HG03139 (cell line): ENCODE measurements around the gene FARP2.
"Not testable (repeated sequence)": the region's sequence is repeated elsewhere in the genome, so short reads cannot be mapped to it uniquely, and the experiment has no call there.

Experiments
- ATAC-seq: cut with Tn5 transposase; IDR thresholded peaks from one replicate; pipeline ENCODE4 v1.9.1; 2021; ENCODE audit not compliant: unreplicated experiment

The FARP2 gene

DNA sequence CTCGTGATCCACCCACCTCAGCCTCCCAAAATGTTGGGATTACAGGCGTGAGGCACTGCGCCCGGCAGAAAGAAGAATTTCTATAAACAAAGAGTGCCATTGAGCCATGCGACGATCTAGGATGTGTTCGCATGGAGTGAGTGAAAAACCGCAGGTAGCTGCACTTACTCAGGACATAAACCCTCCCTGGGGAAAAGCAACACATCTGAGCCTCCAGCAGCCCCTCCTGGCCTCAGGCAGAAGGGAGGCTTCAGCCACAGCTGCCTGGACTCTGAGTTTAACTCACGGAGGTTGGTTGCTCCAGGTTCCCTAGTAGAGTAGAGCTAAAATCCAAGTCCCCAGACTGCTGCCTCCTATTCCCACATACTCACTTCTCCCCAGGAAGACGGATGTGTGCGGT lies 163.6 kb downstream of the FARP2 start:
- ATAC-seq: no peak

DNA sequence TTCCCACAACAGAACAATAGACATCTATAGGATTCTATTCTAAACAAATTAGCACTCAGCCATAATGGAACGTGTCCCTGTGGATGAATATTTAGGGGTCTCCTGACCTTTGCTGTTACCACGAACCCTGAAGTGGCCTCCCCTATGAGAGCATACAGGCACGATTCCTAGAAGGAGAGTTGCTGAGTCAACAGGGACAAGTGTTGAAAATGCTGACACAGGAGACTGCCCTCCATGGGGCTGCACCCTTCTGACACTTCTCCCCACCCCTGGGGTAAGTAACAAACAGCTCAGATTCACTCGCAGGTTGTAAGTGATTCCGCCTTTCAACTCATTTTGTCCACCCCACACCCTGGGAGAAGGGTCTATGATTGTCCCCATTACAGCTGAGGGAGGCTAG lies 166.4 kb downstream of the FARP2 start:
- no peak for ATAC-seq

DNA sequence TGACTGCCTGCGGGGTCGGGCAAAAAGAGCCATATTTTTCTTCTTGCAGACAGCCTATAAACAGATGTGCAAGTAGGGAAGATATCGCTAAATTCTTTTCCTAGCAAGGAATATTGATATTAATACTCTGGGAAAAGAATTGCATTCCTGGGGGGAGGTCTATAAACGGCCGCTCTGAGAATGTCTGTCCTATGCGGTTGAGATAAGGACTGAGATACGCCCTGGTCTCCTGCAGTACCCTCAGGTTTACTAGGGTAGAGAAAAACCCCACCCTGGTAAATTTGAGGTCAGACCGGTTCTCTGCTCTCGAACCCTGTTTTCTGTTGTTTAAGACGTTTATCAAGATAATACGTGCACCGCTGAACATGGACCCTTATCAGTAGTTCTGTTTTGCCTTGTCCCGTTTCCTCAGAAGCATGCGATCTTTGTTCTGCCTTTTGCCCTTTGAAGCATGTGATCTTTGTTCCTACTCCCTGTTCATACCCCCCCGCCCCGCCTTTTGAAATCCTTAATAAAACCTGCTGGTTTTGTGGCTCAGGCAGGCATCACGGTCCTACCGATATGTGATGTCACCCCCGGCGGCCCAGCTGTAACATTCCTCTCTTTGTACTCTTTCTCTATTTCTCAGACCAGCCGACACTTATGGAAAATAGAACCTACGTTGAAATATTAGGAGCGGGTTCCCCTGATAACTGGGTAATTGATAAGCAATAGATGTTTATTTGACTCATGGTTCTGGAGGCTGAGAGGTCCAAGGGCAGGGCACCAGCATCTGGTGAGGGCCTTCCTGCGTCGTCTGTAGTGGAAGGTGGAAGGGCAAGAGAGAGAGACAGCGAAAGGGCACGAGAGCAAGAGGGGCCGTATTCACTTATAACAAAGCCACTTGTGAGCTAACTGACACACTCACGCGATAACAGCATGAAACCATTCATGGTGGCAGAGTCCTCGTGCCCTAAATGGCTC lies 170.0 kb downstream of the FARP2 start:
- ATAC-seq: not testable (repeated sequence)

DNA sequence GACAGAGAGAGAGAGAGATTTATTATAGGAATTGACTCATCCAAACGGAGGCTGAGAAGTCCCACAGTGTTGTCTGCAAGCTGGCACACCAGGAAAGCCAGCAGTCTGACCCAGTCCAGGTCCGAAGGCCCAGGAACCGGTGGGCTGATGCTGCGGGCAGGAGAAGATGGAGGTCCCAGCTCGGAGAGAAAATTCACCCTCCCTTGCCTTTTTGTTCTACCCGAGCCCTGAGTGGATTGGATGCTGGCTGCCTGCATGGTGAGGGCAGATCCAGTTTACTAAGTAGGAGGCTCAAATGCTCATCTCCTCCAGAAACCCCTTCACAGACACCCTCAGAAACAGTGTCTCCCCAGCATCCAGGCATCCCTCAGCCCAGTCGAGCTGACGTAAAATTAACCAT lies 174.5 kb downstream of the FARP2 start:
- no peak for ATAC-seq

DNA sequence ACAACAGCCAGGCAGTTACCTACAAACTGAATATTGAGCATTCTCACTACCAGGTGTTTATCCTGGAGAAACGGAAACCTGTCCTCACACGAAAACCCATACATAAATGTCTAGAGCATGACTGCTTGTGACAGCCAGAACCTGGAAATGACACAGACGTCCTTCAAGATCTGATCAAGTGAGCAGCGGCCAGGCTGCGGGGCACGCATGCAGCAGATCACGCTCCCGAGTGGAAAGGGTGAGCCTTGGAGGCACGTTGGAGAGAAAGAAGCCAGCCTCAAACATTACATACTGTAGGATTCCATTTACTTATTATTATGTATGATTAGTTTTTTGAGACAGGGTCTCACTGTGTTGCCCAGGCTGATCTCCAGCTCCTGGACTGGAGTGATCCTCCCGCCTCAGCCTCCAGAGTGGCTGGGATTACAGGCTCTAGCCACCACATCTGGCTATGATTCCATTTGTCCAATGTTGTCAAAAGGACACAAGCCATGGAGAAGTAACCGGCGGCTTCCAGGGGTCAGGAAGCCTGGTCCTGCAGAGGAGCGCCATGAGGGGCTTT lies 175.2 kb downstream of the FARP2 start:
- no peak for ATAC-seq

DNA sequence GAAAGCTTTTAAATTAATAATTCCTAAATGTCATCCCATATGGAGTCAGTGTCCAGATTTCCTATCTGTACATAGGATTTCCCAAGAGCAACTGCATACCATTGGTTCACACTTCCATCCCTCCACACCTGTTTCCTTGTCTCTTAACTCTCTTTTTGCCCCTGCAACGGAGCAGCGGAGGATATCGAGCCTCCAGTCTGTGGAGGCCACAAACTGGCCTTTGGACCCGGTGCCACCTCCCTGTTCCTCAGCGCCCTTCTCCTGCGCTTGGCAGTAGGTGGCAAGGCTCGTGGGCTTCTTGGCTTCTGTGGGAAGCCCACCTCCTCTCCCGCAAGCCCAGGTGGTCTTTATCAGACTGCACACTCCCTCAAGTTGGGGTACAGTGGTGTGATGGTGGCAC lies 176.1 kb downstream of the FARP2 start:
- no peak for ATAC-seq

DNA sequence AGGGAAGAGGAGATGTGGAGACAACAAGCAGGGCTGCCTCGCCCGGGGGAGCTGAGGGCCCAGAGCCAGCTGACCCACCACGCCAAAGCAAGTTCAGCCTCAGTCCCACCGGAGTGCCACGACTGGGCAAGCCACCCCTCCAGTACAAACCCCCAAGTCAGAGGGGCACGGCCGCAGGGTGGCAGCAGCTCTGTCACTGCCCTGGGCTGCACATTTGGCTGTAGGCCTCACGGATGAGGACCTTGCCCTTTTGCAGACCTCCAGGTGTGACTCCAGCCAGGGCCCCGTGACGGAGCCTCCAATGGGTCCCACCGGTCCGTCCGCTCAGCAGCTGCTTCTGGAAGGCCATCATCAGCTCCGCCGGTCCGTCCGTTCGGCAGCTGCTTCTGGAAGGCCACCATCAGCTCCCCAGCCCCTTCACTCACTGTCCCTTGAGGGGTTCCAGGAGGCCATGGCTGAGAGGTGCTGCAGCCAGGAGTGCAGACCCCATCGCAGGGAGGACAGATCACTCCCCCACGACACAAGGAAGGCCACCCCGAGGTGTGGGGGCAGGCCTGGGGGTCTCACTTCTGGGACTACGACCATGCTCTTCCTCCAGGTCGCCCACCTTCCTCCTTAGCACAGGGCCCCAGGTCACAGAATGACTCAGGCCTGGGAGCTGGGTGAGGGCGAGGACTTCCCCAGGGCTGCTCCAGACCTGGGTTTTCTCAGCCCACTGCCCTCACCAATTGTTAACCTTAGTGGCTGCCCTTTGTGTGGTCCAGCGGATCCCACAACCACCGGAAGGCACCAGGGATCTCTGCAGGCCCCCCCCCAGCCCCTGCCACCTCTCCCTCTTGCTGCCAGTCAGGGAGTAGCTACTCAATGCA lies 176.9 kb downstream of the FARP2 start:
- ATAC-seq: no peak

DNA sequence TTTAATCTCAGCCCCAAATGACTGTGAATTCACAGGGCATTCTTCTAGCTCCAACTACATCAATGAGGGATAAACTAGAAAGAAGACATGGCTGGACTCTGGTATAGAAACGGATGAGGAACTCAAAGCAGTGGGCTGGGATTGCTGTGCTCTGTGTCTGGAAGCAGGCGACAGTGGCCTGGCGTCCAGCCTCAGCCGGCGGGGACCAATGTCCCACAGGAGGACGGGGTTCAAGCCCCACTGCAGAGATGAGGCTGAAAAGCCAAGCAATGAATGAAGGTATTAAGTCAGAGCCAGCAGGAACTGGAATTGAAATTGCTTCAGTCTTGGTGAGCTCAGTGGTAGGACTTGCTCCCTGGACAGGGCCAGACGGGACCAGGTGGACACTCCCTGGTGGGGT lies 178.2 kb downstream of the FARP2 start:
- no peak for ATAC-seq

DNA sequence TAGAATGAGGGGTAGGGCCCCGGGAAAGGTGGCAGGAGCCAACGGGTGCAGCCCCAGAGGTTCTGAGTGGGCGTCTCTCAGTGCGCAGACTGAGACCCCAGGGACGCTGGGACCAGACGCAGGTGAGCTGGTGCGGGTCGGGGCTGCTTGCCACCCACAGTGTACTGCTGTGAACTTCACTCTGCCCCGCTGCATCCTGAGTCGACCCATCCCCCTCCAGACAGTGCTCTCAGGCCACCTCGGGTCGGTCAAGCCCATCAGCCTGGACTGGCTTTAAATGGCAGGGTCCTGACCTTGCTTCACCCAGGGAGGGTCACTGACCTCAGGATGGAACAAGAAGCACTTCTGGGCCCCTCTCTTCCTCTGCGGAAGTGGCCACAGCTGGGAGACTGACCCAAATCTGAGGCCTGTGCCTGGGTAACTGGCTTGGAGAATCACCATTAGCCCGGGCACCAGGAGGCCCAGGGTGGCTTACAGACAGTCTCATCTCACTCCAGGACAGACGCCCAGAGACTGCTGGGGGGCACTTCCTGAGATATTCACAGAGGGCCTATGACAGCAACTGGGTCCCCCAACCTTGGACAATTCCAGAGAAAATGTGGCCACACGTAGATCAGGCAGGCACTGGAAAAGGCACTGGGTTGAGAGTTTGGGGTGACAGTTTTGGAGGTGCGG lies 178.8 kb downstream of the FARP2 start:
- no peak for ATAC-seq

DNA sequence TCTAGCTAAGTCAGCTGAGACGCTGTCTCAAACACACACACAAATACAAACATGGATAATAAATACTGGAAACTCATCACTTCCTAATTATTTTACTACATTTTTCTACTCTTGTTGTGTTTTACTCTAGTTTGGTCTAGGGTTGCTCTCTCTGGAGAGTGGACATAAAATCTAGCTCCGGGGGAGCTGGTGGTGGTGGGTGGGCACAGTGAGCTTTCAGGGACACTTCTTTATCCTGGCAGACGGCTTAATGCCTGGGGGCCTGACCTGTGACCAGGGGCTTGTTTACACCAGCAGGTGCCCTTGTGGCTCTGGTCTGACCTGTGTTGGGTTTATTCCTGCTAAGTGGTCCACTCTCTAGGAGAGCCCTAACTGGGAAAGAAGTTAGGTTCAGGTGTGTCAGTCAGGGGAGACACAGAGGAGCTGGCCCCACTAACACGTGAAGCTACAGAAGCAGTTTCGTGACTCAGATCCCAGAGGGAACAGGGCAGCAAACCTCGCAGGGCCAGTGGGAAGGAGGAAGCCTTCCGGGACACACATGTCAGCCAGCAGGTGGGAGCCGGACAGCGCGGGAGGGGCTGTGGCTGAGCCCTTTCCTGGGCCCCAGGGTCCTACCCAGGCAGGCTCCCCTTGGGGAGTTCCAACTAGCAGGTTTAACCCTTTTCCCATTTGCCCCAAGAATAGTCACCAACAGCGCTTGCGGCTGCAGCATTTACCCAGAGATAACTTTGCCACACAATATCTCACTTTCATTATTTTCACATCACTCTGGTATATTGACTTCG lies 180.0 kb downstream of the FARP2 start:
- ATAC-seq: no peak

DNA sequence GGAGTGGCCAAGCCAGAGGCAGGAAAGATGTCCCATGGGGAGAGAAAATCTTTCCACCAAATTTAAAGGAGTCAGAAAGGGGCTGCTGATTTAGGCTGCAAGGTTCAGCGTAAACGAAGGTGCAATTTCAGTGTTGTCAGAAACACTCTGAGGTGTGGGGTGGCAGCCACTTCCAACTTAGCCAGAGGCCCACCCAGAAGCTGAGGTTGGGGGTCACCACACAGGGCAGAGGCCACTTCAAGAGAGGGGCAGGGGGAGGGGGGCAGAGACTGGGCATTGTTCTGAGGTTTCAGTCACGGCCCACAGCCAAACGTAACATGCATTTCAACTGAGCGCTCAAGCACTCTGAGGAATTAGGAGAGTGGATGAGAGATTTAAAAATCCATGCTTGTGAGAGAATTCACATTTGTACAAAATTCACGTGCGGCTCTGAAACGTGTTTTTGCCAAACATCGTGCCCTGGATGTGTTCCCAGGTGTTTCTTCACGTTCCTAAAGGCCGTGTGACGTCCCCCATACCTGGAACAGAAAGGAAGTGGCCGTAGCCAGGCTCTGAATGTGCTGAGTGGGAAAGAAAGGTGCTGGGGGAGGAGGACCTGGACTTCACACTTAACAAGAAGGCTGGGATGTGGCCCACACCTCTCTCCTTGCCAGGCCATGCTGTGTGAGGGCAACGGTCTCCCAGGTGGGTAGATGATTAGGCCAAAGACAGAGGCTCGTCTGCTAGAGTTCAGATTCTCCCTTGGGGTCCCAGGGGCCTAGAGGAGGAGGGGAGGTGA lies 182.9 kb downstream of the FARP2 start:
- no peak for ATAC-seq

DNA sequence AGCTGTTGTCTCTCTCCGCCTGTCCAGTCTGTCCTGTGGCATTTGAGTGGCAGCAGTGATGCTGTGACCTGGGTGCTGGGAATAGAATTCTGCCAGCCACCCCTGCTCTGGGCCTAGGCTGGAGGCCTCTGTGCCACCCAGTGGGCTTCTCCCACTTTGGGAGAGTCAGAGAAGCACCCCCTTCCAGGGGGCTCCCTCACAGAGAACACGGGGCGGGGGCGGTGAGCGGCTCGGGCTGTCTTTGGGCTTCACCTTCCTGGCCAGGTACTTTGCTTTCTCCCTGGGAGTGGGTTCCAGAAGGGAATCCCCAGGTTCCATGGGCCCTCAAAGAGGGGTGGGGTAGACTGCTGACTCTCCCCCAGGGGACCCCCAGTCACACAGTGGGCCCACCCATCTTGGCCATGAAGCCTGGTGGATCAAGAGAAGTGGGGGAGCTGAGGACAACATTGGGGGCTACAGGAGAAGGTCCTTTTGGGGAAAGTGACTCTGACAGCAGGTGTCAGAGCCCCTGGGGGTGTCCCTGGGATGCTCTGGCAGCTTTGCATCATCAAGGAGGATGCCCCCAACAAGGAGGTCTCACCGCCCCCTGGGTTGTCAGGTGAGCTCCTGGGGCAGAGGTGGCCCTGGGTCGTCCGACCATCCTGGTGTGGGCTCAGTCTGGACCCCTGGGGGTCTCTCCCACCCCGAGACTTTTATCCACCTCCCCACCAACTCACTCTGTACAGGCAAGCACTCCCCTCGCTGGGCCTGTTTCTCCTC lies 183.7 kb downstream of the FARP2 start:
- no peak for ATAC-seq

DNA sequence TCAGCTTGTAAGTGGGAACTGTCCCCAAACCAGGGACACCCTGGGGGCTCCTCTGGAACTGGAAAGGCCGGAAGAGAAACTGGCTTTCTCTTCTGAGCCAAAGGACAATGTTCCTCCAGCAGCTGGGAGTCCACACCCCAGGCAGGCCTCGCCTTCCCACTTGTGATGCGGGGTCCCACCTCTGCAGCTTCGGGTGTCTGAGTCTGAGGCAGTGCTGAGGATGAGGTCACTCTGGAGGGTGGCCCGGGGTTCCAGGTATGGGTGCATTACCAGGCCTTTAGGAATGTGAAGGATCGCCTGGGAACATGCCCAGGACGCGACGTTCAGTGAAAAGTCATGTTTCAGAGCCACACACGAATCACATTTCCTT lies 184.3 kb downstream of the FARP2 start:
- ATAC-seq: no peak

DNA sequence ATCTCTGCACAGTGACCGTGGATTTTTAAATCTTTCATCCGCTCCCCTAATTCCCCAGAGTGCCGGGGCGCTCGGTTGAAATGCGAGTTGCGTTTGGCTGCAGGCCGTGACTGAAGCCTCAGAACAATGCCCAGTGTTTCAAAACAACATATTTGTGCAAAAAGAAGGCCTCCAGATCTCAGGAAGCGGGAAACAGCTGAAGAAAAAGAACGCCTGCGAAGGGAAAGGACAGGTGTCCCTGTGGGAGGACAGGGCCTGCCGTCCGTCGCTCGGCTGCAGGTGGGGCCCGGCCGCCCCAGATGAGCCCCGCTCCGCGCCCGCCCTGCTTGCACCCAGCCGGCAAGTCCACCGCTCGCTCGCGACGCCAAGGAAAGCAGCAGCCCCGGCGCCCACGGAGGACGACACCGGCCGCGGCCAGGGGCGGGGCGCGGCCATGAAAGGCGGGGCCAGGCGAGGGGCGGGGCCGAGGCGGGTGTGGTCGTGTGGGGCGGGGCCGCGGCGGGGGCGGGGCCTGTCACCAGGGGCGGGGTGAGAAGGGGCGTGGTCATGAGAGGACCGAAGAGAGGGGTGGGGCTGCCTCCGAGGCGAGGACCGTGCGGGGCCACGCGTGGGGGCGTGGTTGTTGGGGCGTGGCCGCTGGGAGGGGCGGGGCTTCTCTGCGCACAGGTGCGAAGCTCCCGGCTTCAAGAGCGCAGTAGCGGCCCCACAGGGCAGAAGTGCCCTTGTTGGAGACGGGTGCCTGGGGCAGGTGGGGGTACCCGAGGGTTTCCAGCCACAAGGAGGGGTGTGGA lies 184.9 kb downstream of the FARP2 start:
- ATAC-seq: no peak

DNA sequence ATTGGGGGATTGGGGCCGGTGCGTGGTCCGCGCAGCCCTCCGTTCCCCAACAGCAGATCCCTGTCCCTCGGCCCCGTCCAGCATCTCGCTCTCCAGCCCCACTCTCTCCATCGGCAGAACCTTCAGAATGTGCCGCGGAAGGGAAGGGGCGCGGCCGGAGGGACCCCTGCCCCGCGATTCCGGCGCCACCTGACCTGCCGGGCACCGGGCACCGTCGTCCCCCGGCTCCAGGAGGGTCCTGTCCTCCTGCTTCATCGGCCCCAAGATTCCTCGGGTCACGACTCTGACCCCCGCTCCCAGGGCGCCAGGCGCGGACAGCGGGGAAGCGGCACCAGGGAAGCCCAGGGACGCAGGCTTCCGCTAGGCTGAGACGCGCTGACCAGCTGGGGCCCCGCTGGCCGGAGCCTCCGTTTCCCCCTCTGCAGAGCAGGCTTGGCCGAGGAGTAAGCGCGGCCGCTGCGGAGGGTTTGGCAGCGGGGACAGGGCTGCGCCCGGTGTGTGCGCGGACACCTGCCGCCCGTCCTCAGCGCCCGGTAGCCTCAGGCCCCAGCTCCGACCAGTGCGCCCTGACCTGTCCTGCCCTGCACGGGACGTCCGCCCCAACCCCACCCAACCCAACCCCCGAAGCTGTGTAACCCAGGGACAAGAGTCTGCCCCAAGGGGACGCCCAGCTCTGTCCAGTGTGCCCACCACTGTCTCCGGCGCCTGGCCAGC lies 185.6 kb downstream of the FARP2 start:
- no peak for ATAC-seq

DNA sequence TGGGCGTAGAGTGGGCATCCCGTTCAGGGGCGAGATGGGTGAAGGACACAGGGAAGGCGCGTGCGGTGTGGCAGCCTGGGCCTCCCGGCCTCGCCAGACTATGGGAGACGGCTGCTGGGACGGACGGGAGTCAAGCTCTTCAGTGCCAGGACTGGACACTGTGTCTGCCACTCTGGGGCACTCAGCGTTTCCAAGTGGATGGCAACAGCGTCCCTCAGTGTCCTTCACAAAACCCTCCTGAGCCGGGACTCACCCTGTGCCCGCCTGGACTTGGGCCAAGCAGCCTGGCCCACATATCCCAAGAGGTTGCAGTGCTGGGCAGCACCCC lies 186.2 kb downstream of the FARP2 start:
- ATAC-seq: no peak
